HPDE6-E6E7 (cell line): ENCODE measurements around the gene COMMD1.
"Not testable (repeated sequence)": the region's sequence is repeated elsewhere in the genome, so short reads cannot be mapped to it uniquely, and the experiment has no call there.

Experiments
- DNase-seq: peaks from one replicate; pipeline ENCODE4 v3.0.0; 2011; ENCODE audit warnings: missing footprints; ENCODE audit errors: extremely low spot score

COMMD1 gene

GRCh38 chr2:62071760-62072680 lies 166.5 kb downstream of the COMMD1 start:
- DNase-seq: no peak

- no peak for DNase-seq
These were observed 168.8 kb downstream of the COMMD1 start for GRCh38 chr2:62074233-62074632.

- no peak for DNase-seq
These were observed 171.6 kb downstream of the COMMD1 start for GRCh38 chr2:62076980-62077638.

GRCh38 chr2:62084801-62085200 lies 179.3 kb downstream of the COMMD1 start:
- no peak for DNase-seq

GRCh38 chr2:62089658-62090057 lies 184.2 kb downstream of the COMMD1 start:
- DNase-seq: no peak

- no peak for DNase-seq
These were observed 186.0 kb downstream of the COMMD1 start for GRCh38 chr2:62091471-62091870.

GRCh38 chr2:62099050-62099449 lies 193.6 kb downstream of the COMMD1 start:
- DNase-seq: no peak

GRCh38 chr2:62099523-62100175 lies 194.2 kb downstream of the COMMD1 start:
- no peak for DNase-seq

GRCh38 chr2:62101886-62102285 lies 196.4 kb downstream of the COMMD1 start:
- no peak for DNase-seq

GRCh38 chr2:62102402-62102920 lies 197.0 kb downstream of the COMMD1 start:
- DNase-seq: no peak

GRCh38 chr2:62109554-62109953 lies 204.1 kb downstream of the COMMD1 start:
- DNase-seq: no peak

- no peak for DNase-seq
These were observed 205.0 kb downstream of the COMMD1 start for GRCh38 chr2:62110415-62111025.

- DNase-seq: no peak
These were observed 206.7 kb downstream of the COMMD1 start for GRCh38 chr2:62112179-62112578.

- no peak for DNase-seq
These were observed 209.1 kb downstream of the COMMD1 start for GRCh38 chr2:62114564-62114963.

GRCh38 chr2:62116983-62117382 lies 211.5 kb downstream of the COMMD1 start:
- no peak for DNase-seq

GRCh38 chr2:62118160-62118559 lies 212.7 kb downstream of the COMMD1 start:
- DNase-seq: no peak

- DNase-seq: no peak
These were observed 214.0 kb downstream of the COMMD1 start for GRCh38 chr2:62119311-62119974.

GRCh38 chr2:62126239-62126638 lies 220.8 kb downstream of the COMMD1 start:
- DNase-seq: not testable (repeated sequence)

GRCh38 chr2:62133320-62133823 lies 227.9 kb downstream of the COMMD1 start:
- DNase-seq: no peak

GRCh38 chr2:62136956-62137830 lies 231.7 kb downstream of the COMMD1 start:
- DNase-seq: no peak
